Fibroblast of skin of scalp (primary cell): ENCODE data around the gene RASSF10.
A peak's percentile ranks its signal among the peaks of the same experiment; 100 is the strongest.

Experiments
- DNase-seq: peaks from one replicate; pipeline ENCODE4 v3.0.0-alpha.2; 2013

Gene RASSF10

GRCh38 chr11:13061294-13061990, 52.3 kb downstream of the RASSF10 start:
- DNase-seq, result peak; percentile 74
